ENCODE data around the gene TECPR1. TPM values are rescaled to one million over a fixed set of nuclear protein-coding genes. Genes with fewer than 3 reads are reported as not detected.

The TECPR1 gene
- total and polyA plus RNA-seq, 2 of the 4 experiments (the other 2 are of a cell fraction): 11.5 to 14.7 TPM

DNA sequence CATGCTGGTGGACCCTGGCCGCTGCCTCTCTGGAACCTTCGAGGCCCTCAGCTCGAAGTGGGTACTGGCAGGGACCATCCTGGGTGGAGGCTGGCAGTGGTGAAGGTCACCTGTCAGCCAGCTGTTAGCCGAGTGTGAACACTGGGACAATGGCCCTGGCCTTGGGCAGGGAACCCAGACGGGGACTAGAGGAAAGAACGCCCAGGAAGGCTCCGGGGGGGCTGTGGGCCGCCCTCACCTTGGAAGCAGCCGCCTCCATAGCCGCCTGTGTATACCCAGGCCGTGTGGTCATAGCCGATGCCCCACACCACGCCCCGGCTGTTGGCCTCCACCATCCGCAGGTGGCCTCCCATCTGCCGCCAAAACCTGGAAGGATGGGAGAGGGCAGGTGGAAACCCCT lies 23.2 kb downstream of the TECPR1 start:
- no peak overlapping the region for H3K4me3 ChIP-seq (ENCODE audit: insufficient read depth, low read depth, low read length)
- no peak overlapping the region for H4K5ac ChIP-seq (ENCODE audit: low read depth, low read length)
- no peak overlapping the region for H2BK120ac ChIP-seq (ENCODE audit: low read depth, low read length)
- BruUV-seq (replicated peaks): no TSS peak
- H3K9me1 ChIP-seq (ENCODE audit: insufficient read depth, low read length): no peaks in the 10 kb centered on the region
- in situ Hi-C loops (cut with MboI; ENCODE audit: low sequenced_read_pairs) (no loop called here), intact Hi-C loops (cut with micrococcal nuclease) (no loop called here), dilution Hi-C loops (cut with HindIII; ENCODE audit: low sequenced_read_pairs, unreplicated experiment) (no loop called here)
- CTCF ChIA-PET: no interaction called here
- POLR2A ChIA-PET (ENCODE audit: unreplicated experiment): no interaction called here
- H3K27ac ChIP-seq (ENCODE audit: insufficient read depth, low read length): no peak overlapping the region
- no peak overlapping the region for H3K56ac ChIP-seq (ENCODE audit: extremely low read depth, insufficient read depth, low read length)
- H3K18ac ChIP-seq (ENCODE audit: low read depth, low read length): no peak overlapping the region
- no peak overlapping the region for H3K14ac ChIP-seq (replicated peaks; ENCODE audit: low read depth, low read length)
- no peaks in the 10 kb centered on the region for H3K79me1 ChIP-seq (ENCODE audit: low read depth in 1 of 2, low read length in 2 of 2)
- TF ChIP-seq BHLHE40 (IDR thresholded peaks at IDR 0.05; ENCODE audit: low read depth, low read length) (no peak), RCOR1 (IDR thresholded peaks at IDR 0.05; ENCODE audit: insufficient replicate concordance, low read length) (no peak), POLR2A (IDR thresholded peaks at IDR 0.05; ENCODE audit: low read depth, low read length) (no peak), CHD1 (IDR thresholded peaks at IDR 0.05; ENCODE audit: low read depth, low read length) (no peak), MXI1 (IDR thresholded peaks at IDR 0.05; ENCODE audit: borderline replicate concordance, low read depth, low read length) (no peak), CEBPB (IDR thresholded peaks at IDR 0.05; ENCODE audit: low read depth, low read length) (no peak), NFE2L2 (IDR thresholded peaks at IDR 0.05; ENCODE audit: low read depth, low read length) (no peak), RFX5 (IDR thresholded peaks at IDR 0.05; ENCODE audit: low read depth, low read length) (no peak), USF2 (IDR thresholded peaks at IDR 0.05; ENCODE audit: low read depth, low read length) (no peak), MAZ (IDR thresholded peaks at IDR 0.05; ENCODE audit: borderline replicate concordance, low read depth, low read length) (no peak), FOS (IDR thresholded peaks at IDR 0.05; ENCODE audit: low read depth, low read length) (no peak), MAFK (IDR thresholded peaks at IDR 0.05; ENCODE audit: low read depth, low read length) (no peak), RAD21 (IDR thresholded peaks at IDR 0.05; ENCODE audit: low read length) (no peak), SMC3 (IDR thresholded peaks at IDR 0.05; ENCODE audit: low read depth, low read length) (no peak)
- TF ChIP-seq, protein P1, sequence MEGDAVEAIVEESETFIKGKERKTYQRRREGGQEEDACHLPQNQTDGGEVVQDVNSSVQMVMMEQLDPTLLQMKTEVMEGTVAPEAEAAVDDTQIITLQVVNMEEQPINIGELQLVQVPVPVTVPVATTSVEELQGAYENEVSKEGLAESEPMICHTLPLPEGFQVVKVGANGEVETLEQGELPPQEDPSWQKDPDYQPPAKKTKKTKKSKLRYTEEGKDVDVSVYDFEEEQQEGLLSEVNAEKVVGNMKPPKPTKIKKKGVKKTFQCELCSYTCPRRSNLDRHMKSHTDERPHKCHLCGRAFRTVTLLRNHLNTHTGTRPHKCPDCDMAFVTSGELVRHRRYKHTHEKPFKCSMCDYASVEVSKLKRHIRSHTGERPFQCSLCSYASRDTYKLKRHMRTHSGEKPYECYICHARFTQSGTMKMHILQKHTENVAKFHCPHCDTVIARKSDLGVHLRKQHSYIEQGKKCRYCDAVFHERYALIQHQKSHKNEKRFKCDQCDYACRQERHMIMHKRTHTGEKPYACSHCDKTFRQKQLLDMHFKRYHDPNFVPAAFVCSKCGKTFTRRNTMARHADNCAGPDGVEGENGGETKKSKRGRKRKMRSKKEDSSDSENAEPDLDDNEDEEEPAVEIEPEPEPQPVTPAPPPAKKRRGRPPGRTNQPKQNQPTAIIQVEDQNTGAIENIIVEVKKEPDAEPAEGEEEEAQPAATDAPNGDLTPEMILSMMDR (conservative IDR thresholded peaks at IDR 0.05; ENCODE audit: low read depth, low read length): no peak
- TF ChIP-seq, protein P2, sequence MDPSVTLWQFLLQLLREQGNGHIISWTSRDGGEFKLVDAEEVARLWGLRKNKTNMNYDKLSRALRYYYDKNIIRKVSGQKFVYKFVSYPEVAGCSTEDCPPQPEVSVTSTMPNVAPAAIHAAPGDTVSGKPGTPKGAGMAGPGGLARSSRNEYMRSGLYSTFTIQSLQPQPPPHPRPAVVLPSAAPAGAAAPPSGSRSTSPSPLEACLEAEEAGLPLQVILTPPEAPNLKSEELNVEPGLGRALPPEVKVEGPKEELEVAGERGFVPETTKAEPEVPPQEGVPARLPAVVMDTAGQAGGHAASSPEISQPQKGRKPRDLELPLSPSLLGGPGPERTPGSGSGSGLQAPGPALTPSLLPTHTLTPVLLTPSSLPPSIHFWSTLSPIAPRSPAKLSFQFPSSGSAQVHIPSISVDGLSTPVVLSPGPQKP (IDR thresholded peaks at IDR 0.05; ENCODE audit: borderline replicate concordance, low read depth, low read length): no peak
- H3K4ac ChIP-seq (ENCODE audit: low read depth, low read length): no peak overlapping the region
- H3K9me3 ChIP-seq (ENCODE audit: control insufficient read depth, insufficient read depth, low read length): no peaks in the 10 kb centered on the region
- H2AK5ac ChIP-seq (ENCODE audit: low read depth, low read length): no peak overlapping the region
- no peaks in the 10 kb centered on the region for H3K4me1 ChIP-seq (ENCODE audit: control insufficient read depth, insufficient read depth, low read length)
- H3K27me3 ChIP-seq (ENCODE audit: control insufficient read depth, insufficient read depth, low read length): no peaks in the 10 kb centered on the region
- 90% methylated on average over 8 of the region's 16 CpGs; no CpG with 5 or more reads in 1 of the 2 experiments for WGBS, 2 experiments (ENCODE audit: extremely low coverage in 2 of 2, insufficient read length in 1 of 2)
- no peak overlapping the region for H3K9ac ChIP-seq (ENCODE audit: low read depth, low read length)
- no peaks in the 10 kb centered on the region for H4K20me1 ChIP-seq (ENCODE audit: insufficient read depth, low read length)
- no peak overlapping the region for H2BK15ac ChIP-seq (ENCODE audit: low read depth, low read length)
- no peak overlapping the region for H2BK5ac ChIP-seq (ENCODE audit: low read depth, low read length, poor library complexity, severe bottlenecking)
- peaks cover 41% of the 10 kb centered on the region for H3K36me3 ChIP-seq (ENCODE audit: control insufficient read depth, insufficient read depth, low read length)
- no peak overlapping the region for H2BK20ac ChIP-seq (ENCODE audit: low read depth, low read length)
- H4K91ac ChIP-seq (ENCODE audit: insufficient read depth, low read depth, low read length): no peak overlapping the region
- ATAC-seq (ENCODE audit: low read depth): no peak
- DNase-seq: no peak
- no peak overlapping the region for H4K8ac ChIP-seq (ENCODE audit: low read depth in 2 of 2, low read length in 2 of 2)
- no peak overlapping the region for H2AFZ ChIP-seq (replicated peaks; ENCODE audit: low read length, poor library complexity)
- no peak overlapping the region for H3K23ac ChIP-seq (ENCODE audit: low read depth, low read length)
- no peak overlapping the region for H3K4me2 ChIP-seq (ENCODE audit: low read depth, low read length)
- peak overlapping the region; percentile 61 for H2AK9ac ChIP-seq (replicated peaks; ENCODE audit: low read depth, low read length, poor library complexity)

Data from IMR-90 (cell line).